Fibroblast of mammary gland (primary cell): Measurements from ENCODE around the gene DHPS.

Experiments
- DNase-seq: peaks from one replicate; pipeline ENCODE4 v3.0.0-alpha.2; 2010; ENCODE audit warnings: low read depth
- H3K4me3 ChIP-seq: 2 replicates; pipeline ENCODE4 v1.5.1; 2011; ENCODE audit warnings: low read depth, mild to moderate bottlenecking, low read length, moderate library complexity; ENCODE audit not compliant: control insufficient read depth
- TF ChIP-seq, protein P1 (sequence below): conservative IDR thresholded peaks from 2 replicates; pipeline ENCODE4 v1.5.1; 2011; ENCODE audit warnings: low read depth, low read length, inconsistent platforms; ENCODE audit not compliant: control insufficient read depth, insufficient read depth

The DHPS gene

DNA sequence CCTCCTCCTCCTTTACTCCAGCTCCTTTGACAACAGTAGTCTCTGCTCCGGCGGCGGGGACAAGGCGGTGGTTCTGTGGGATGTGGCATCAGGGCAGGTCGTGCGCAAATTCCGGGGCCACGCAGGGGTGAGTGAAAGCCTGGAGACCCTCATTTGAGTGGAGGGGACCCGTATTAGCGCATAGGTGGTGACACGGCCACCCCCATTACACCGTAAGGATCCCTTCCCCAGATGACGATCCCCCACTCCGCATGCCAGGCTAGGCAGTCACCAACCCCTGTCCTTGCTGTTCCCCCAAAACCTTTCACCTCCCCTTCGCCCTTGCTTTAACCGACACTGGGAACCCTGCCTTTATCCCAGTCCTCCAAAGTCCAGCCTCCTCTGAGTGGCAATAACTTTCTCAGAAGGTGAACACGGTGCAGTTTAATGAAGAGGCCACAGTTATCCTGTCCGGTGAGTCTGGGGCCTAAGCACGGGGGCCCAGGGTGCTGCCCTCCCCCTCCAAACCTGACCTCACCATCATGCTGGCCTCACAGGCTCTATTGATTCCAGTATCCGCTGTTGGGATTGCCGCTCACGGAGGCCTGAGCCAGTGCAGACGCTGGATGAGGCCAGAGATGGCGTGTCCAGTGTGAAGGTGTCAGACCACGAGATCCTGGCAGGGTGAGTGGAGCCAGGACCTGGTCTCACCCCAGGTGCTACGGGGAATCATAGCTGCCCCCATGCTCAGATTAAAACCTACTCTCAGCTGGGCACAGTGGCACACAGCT lies 11.3 kb downstream of the DHPS start:
- TF ChIP-seq, protein P1, sequence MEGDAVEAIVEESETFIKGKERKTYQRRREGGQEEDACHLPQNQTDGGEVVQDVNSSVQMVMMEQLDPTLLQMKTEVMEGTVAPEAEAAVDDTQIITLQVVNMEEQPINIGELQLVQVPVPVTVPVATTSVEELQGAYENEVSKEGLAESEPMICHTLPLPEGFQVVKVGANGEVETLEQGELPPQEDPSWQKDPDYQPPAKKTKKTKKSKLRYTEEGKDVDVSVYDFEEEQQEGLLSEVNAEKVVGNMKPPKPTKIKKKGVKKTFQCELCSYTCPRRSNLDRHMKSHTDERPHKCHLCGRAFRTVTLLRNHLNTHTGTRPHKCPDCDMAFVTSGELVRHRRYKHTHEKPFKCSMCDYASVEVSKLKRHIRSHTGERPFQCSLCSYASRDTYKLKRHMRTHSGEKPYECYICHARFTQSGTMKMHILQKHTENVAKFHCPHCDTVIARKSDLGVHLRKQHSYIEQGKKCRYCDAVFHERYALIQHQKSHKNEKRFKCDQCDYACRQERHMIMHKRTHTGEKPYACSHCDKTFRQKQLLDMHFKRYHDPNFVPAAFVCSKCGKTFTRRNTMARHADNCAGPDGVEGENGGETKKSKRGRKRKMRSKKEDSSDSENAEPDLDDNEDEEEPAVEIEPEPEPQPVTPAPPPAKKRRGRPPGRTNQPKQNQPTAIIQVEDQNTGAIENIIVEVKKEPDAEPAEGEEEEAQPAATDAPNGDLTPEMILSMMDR = no peak

DNA sequence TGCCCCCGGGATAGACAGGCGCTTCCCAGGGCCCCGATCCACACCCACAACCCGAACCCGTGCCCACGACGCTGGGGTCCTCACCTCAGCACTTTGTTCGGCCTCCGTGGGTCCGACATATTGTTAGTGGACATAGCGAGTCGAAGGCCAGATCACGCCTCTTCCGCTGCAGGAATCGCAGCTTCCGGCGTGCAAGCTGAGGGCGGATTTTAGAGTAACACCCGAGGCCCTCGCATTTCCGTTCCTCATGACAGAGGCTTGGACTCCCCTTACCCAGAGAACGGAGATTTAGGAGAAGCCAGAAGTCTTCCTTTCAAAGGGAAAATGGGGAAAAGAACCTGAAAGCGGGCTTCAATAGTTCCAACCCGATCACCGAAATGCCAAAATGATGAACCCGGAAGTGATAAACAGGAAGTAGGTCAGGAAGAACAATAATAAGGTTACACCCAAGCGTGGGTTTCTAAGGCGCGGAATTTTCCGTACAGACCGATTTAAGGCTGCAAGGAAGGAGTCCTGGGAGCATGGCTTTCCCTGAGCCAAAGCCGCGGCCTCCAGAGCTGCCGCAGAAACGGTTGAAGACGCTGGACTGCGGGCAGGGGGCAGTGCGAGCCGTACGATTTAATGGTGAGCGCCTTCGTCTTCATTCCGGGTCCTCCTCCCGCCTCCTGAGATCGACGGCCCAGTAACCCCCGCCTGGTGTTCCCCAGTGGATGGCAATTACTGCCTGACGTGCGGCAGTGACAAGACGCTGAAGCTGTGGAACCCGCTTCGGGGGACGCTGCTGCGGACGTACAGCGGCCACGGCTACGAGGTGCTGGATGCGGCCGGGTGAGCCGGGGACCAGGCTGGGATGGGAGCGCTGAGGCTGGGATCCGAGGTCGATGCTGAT lies 12.2 kb downstream of the DHPS start:
- peak; percentile 85 for DNase-seq
- TF ChIP-seq, protein P1 = no peak
- peak overlapping the region; percentile 93 for H3K4me3 ChIP-seq

More for the DNA sequence above, 11.3 kb downstream of the DHPS start:
- H3K4me3 ChIP-seq = peak overlapping the region; percentile 93
- no peak for DNase-seq

DNA sequence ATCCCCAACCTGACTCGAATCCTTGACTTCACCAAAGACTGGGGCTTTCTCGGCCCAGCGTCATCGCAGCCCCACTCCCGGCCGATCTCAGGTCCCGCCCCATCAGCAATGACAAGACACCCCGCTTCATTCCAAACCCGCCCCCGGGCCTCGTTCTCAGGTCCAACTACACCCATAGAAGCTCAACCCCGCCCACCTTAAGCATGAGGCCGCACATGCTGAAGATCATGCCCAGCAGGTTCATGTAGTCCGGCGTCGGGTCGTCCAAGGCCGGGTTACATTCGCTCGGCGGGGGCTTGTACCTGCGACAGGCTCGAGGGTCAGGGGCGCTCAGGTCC lies 12.8 kb downstream of the DHPS start:
- DNase-seq = peak; percentile 60
- peak overlapping the region; percentile 93 for H3K4me3 ChIP-seq
- TF ChIP-seq, protein P1 = no peak

GRCh38 chr19:12668346-12668745 lies 13.3 kb downstream of the DHPS start:
- H3K4me3 ChIP-seq = peak overlapping the region; percentile 93
- DNase-seq = no peak
- TF ChIP-seq, protein P1 = no peak

DNA sequence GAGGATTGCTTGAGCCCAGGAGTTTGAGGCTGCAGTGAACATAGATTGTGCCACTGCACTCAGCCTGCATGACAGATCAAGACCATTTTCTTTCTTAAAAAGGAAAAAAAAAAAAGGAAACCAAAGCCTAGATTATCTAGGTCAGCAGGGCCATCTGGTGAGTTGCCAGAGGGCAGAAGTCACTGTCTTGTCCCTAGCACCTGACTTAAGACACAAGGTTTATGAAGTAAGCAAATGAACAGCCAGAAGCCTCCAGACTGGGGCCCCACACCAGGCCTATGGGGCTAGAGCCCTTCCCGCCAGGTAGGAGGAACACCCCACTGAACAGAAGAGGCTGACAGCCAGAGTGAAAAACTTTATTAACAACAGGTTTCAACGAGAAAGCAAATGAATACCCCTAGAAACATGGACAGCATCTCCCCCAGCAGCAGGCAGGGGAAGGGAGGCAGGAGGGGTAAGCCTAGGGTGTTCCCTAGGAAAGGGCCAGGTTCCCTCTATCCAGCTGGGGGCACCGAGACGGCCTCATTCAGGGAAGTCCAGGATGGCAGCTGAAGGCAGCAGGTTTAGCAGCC lies 13.9 kb downstream of the DHPS start:
- no peak for DNase-seq
- TF ChIP-seq, protein P1 = no peak
- no peak overlapping the region for H3K4me3 ChIP-seq

- TF ChIP-seq, protein P1 = no peak
- peak; percentile 40 for DNase-seq
- peak within 1 kb of the TSS; percentile 68 for H3K4me3 ChIP-seq
Measured at GRCh38 chr19:12666265-12667048, 15.2 kb downstream of the DHPS start, which contains the start of the genes MAN2B1 and WDR83. MAN2B1 (minus strand) TSS chr19:12666742; CDS start chr19:12666701, 41 bp downstream. WDR83 (plus strand) TSS chr19:12666807; CDS start chr19:12669791, 2,984 bp downstream.
